ENCODE results near the gene MCC.

The MCC gene

DNA sequence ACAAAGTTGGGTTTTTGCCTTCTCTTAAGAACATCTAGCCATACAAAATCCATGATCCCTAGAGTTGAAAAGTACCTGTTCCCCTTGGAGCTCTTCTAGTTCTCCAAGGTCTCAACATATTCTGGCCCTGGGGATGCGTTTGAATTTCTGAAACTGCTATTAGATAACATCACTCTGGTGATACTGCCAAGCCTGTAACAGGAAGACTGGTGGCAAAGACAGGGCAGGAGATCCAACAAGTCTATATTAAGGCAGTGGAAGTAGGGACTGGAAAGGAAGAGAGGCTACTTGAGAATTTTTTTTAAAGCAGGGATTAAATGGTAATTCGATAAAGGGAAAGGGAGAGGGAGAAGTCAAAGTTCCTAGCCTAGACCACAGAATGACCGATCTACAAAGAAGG is 264.9 kb downstream of the MCC start:
- Mint-ChIP-seq H3K4me1 (ENCODE audit: low read depth) (no peaks in the 10 kb centered on the region), H3K27ac (no peak overlapping the region), H3K36me3 (ENCODE audit: low read depth) (no peaks in the 10 kb centered on the region), H3K4me3 (no peak overlapping the region), H3K27me3 (ENCODE audit: low read depth) (peaks cover 10% of the 10 kb centered on the region), H3K9me3 (no peaks in the 10 kb centered on the region)
- no peak for DNase-seq (ENCODE audit: low spot score)

DNA sequence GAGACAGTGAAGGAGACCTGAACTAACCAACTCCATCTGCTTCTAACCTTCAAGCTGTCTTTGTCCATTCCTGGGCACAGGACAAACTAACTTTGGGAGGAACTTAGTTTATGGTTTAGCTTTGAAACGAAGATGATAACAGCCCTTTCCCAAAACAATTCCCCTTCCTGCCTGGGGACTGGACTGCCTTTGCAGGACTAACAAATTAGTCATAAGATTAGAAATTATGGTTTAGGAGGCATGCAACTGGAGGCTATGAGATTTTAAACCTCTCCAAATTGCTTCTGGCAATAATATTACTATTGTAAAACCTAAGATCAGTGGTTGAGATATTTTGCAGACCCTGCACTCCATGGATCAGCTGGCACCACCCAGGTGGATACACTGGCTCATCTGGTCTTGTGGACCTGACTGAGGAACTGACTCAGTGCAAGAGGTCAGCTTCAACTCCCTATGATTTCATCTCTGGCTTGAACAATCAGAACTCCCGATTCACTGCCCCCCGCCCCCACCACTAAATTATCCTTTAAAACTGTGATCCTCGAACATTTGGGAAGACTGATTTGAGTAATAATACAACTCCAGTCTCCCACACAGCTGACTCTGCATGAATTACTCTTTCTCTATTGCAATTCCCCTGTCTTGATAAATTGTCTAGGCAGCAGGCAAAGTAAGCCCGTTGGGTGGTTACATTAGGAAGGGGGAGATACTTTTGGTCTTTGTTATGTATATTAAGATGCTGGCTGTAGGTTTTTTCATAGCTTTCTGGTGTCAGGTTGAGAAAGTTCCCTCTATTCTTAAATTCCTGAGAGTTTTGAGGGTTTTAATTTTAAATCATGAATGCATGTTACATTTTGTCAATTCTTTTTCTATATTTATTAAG is 266.7 kb downstream of the MCC start:
- DNase-seq (ENCODE audit: low spot score) = no peak
- no peak overlapping the region for H3K4me3 Mint-ChIP-seq
- H3K4me1 Mint-ChIP-seq (ENCODE audit: low read depth) = no peaks in the 10 kb centered on the region
- peaks cover 10% of the 10 kb centered on the region for H3K27me3 Mint-ChIP-seq (ENCODE audit: low read depth)
- H3K9me3 Mint-ChIP-seq = no peaks in the 10 kb centered on the region
- H3K27ac Mint-ChIP-seq = no peak overlapping the region
- H3K36me3 Mint-ChIP-seq (ENCODE audit: low read depth) = no peaks in the 10 kb centered on the region

GRCh38 chr5:113219695-113220094 is 268.6 kb downstream of the MCC start:
- DNase-seq (ENCODE audit: low spot score) = no peak
- Mint-ChIP-seq H3K9me3 (no peaks in the 10 kb centered on the region), H3K27me3 (ENCODE audit: low read depth) (peaks cover 10% of the 10 kb centered on the region), H3K36me3 (ENCODE audit: low read depth) (no peaks in the 10 kb centered on the region), H3K27ac (no peak overlapping the region), H3K4me1 (ENCODE audit: low read depth) (no peaks in the 10 kb centered on the region), H3K4me3 (no peak overlapping the region)

DNA sequence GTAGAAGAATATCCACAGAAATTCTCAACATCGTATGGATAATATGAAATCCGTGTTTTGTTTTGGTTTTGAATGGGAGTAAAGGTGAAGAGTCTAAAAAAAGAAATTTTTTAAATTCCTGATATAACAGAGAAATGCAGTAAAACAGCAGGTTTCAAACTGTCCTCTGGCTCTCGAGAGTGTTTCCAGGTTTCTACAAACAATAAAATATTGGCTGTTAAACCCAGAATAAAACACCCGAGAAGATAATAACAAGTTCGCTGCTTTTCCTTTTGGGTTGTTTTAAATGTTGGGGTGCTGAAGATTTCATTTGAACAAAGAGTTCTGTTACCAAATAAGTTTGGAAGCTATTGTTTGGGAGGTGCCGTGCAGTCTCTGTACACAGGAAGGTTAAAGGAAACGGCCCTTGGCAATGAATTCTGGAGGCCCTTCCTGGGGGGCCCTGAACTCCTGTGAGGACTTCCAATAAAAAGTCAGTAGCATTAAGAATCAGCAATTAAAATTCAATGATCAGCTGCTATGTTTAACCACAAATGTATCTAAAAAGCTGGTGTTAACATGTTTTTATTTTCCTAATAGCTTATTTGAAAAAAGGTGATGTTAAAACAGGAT is 269.2 kb downstream of the MCC start:
- Mint-ChIP-seq H3K27ac (no peak overlapping the region), H3K9me3 (no peaks in the 10 kb centered on the region), H3K4me3 (no peak overlapping the region), H3K27me3 (ENCODE audit: low read depth) (peaks cover 10% of the 10 kb centered on the region), H3K4me1 (ENCODE audit: low read depth) (no peaks in the 10 kb centered on the region), H3K36me3 (ENCODE audit: low read depth) (no peaks in the 10 kb centered on the region)
- DNase-seq (ENCODE audit: low spot score) = no peak

DNA sequence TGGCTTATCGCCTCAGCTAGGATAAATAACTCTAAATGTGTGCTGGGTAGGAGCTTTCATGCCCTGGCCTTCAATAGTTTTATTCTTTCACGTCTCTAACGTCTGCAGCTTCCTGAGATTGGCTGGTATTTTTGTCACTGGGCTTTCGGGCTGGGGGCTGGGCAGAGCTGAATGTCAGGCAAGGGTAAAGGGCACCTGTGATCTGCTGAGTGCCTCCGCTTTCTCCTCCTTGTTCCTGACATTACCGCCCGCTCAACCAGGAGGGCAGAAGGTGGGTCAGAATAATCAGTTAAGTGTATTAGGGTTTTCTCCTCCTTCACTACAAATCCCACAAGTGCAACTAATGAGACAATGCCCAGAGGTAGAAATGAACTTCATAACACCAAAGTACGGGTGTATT is 270.1 kb downstream of the MCC start:
- no peaks in the 10 kb centered on the region for H3K4me1 Mint-ChIP-seq (ENCODE audit: low read depth)
- no peak for DNase-seq (ENCODE audit: low spot score)
- H3K27me3 Mint-ChIP-seq (ENCODE audit: low read depth) = peaks cover 10% of the 10 kb centered on the region
- no peaks in the 10 kb centered on the region for H3K36me3 Mint-ChIP-seq (ENCODE audit: low read depth)
- H3K4me3 Mint-ChIP-seq = no peak overlapping the region
- H3K9me3 Mint-ChIP-seq = no peaks in the 10 kb centered on the region
- no peak overlapping the region for H3K27ac Mint-ChIP-seq

DNA sequence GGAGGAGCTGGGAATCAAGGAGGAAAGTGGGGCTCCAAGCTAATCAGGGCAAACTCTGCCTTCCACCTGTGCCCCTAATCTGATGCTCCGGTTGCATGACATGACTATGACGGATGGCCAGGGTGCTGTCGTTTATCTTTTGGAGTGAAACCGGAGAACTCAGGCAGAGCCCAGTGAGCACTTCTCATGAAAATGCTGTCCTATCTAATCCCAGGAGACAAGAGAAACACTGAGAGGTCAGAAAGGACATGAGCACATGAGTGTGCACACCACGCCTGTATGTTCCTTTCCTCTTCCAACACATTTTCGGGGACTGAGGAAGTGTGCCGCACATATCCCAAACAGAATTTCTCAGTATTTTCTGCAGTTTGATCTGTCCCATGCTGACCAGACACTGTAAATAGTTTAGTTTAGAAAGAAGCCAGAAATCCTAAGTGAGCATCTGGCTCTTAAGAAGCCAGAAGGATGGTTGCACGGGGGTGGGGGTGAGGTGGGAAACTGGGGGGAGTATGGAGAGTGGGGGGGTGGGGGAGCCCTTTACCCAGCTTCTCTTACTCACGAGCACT is 270.6 kb downstream of the MCC start:
- H3K36me3 Mint-ChIP-seq (ENCODE audit: low read depth) = no peaks in the 10 kb centered on the region
- H3K9me3 Mint-ChIP-seq = no peaks in the 10 kb centered on the region
- peaks cover 8% of the 10 kb centered on the region for H3K27me3 Mint-ChIP-seq (ENCODE audit: low read depth)
- H3K27ac Mint-ChIP-seq = no peak overlapping the region
- DNase-seq (ENCODE audit: low spot score) = no peak
- no peaks in the 10 kb centered on the region for H3K4me1 Mint-ChIP-seq (ENCODE audit: low read depth)
- no peak overlapping the region for H3K4me3 Mint-ChIP-seq

GRCh38 chr5:113216545-113216944 is 271.7 kb downstream of the MCC start:
- DNase-seq (ENCODE audit: low spot score) = no peak
- H3K36me3 Mint-ChIP-seq (ENCODE audit: low read depth) = no peaks in the 10 kb centered on the region
- H3K27ac Mint-ChIP-seq = no peak overlapping the region
- H3K4me1 Mint-ChIP-seq (ENCODE audit: low read depth) = no peaks in the 10 kb centered on the region
- H3K9me3 Mint-ChIP-seq = no peaks in the 10 kb centered on the region
- H3K4me3 Mint-ChIP-seq = no peak overlapping the region
- H3K27me3 Mint-ChIP-seq (ENCODE audit: low read depth) = no peaks in the 10 kb centered on the region

DNA sequence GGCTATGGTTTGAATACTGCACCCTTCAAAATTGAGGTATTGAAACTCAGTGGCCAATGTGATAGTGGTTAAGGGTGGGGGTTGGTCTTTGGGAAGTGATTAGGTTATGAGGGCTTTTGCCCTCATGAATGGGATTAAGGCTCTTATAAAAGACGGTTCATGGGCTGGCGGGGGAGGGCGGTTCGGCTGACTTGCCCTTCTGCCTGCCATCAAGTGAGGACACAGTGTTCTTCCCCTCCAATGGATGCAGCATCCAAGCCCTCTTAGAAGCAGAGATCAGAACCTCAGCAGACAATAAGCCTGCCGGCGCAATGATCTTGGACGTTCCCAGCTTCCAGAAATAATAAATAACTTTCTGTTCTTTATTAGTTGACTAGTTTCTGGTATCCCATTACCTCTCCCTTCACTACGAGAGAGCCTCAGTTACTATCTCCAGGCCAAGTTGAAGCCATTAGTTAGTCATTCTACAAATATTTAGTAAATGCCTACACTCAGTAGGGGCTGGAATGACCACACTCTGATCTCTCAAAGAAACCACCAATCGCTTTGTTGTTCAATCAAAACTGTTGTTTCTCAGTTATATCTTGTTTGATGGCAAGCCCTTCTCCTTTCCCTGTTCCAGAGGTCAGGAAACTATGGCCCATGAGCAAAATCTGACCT is 272.7 kb downstream of the MCC start:
- Mint-ChIP-seq H3K4me3 (no peak overlapping the region), H3K27ac (no peak overlapping the region)
- DNase-seq (ENCODE audit: low spot score) = no peak

DNA sequence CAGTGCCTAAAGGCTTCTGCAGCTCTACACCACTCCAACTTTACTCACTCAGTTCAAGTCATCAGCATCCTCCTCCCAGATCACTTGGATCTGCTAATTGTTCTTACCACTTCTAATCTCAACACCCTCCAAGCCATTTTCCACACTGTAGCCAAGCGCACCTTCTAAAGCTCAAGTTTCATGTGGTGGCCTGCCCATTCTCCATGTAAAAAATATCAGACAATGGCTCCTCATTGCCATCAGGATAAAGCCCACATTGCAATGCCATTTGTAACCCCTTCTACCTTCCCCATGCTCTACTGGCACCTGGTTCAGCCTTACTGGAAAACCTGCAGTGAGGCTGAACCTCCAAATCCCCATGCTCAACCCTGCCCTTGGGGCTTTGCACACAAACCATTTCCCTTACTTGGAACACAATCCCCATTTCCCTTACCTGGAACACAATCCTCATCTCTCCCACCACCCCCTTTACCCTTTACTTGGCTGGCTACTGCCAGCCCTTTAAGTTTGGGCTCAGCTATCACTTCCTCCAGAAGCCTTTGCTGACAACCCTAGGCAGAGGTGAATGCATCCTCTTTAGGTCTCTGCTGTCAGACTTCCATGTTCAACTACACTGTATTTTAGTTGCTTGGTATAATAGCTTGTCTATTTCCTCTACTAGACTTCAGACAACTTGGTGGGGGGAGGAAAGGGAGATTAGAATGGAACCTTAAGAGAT is 273.5 kb downstream of the MCC start:
- H3K4me1 Mint-ChIP-seq (ENCODE audit: low read depth) = no peaks in the 10 kb centered on the region
- peaks cover 4% of the 10 kb centered on the region for H3K27me3 Mint-ChIP-seq (ENCODE audit: low read depth)
- DNase-seq (ENCODE audit: low spot score) = no peak
- no peak overlapping the region for H3K4me3 Mint-ChIP-seq
- H3K36me3 Mint-ChIP-seq (ENCODE audit: low read depth) = no peaks in the 10 kb centered on the region
- H3K9me3 Mint-ChIP-seq = no peaks in the 10 kb centered on the region
- no peak overlapping the region for H3K27ac Mint-ChIP-seq

More for the DNA sequence above, 272.7 kb downstream of the MCC start:
- Mint-ChIP-seq H3K9me3 (no peaks in the 10 kb centered on the region), H3K27me3 (ENCODE audit: low read depth) (peaks cover 4% of the 10 kb centered on the region), H3K36me3 (ENCODE audit: low read depth) (no peaks in the 10 kb centered on the region), H3K4me1 (ENCODE audit: low read depth) (no peaks in the 10 kb centered on the region)

DNA sequence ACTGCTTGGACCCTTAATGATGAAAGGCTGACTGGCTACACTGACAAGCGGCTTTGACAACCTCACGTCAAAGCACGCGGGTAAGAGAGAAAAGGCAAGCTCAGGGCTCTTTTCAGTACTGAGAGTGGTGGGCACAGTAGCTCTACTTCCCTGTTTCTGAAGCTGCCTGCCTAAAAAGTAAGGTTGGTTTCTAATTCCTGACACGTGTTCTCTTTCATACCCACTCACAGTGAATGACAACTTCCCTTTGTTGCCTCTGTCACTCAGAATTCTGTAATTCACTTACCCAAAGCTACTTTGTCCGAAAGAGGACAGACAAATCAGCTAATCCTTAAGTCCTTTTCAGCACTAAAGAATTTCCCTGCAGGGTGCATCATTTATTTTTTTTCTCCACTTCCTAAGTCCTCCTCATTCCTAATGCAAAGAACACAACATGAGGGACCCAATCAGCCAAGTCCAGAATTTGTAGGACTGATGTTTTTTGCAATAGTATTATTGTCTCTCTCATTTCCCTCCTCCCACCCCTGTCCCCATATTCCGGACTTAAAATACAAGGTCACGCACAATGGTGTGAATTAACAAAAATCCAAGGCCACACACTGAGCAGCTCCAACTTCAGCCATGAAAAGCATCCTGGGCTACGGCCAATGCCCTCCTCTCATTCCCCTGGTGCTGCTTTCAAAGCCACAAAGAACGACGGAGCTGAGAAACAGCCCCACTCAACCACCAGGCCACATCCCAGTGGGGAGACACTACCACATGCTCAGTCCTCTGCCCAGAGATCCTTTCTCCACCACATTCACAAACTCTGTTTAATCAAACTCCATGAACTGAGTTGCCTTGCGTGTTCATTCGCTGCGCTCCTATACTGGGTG is 274.5 kb downstream of the MCC start:
- H3K4me1 Mint-ChIP-seq (ENCODE audit: low read depth) = no peaks in the 10 kb centered on the region
- DNase-seq (ENCODE audit: low spot score) = no peak
- H3K9me3 Mint-ChIP-seq = no peaks in the 10 kb centered on the region
- H3K27me3 Mint-ChIP-seq (ENCODE audit: low read depth) = peaks cover 6% of the 10 kb centered on the region
- no peak overlapping the region for H3K27ac Mint-ChIP-seq
- H3K4me3 Mint-ChIP-seq = no peak overlapping the region
- H3K36me3 Mint-ChIP-seq (ENCODE audit: low read depth) = no peaks in the 10 kb centered on the region

DNA sequence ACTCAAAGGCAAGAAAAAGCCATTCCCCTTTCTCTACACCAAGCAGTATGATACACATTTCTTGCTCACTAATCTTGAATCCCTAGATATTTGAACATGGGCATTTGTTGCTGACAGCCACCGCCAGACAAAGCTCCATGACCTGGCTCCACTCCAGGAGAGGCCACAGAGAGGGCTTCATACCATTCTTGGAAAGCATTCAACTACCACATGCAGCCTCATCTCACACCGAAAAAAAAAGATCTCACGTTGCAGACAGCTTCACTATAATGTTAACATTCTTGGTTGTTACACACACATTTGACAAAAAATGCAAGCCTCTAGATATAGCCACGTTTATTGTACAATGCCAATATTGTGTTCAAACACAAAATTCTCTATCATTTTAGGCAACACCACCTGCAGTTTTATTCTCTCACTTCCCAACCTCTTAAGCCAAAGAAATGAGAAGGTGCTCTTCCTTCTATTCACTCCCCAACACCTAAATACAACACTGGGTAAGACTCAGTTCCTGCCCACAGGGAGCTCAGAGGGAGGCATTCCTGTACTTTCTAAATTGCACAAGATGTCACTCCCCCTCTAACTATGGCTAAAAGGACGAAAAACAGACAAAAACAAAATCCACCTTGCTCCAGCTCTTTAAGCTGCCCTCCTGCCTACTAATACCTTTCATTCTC is 275.9 kb downstream of the MCC start:
- no peaks in the 10 kb centered on the region for H3K4me1 Mint-ChIP-seq (ENCODE audit: low read depth)
- H3K9me3 Mint-ChIP-seq = no peaks in the 10 kb centered on the region
- no peaks in the 10 kb centered on the region for H3K36me3 Mint-ChIP-seq (ENCODE audit: low read depth)
- no peak overlapping the region for H3K27ac Mint-ChIP-seq
- peaks cover 6% of the 10 kb centered on the region for H3K27me3 Mint-ChIP-seq (ENCODE audit: low read depth)
- H3K4me3 Mint-ChIP-seq = no peak overlapping the region
- no peak for DNase-seq (ENCODE audit: low spot score)

GRCh38 chr5:113209498-113209897 is 278.8 kb downstream of the MCC start:
- DNase-seq (ENCODE audit: low spot score) = no peak
- no peaks in the 10 kb centered on the region for H3K4me1 Mint-ChIP-seq (ENCODE audit: low read depth)
- H3K36me3 Mint-ChIP-seq (ENCODE audit: low read depth) = no peaks in the 10 kb centered on the region
- H3K9me3 Mint-ChIP-seq = no peaks in the 10 kb centered on the region
- peaks cover 6% of the 10 kb centered on the region for H3K27me3 Mint-ChIP-seq (ENCODE audit: low read depth)
- no peak overlapping the region for H3K27ac Mint-ChIP-seq
- no peak overlapping the region for H3K4me3 Mint-ChIP-seq
